Left hindlimb (tissue), 1 donor: ENCODE data around the gene ANGPTL8.

Experiments used
- DNase-seq: peaks from one replicate; pipeline ENCODE4 v3.0.0-alpha.2; 2018

The ANGPTL8 gene

GRCh38 chr19:11239377-11240000, at the start of gene ANGPTL8:
ANGPTL8 (plus strand) TSS chr19:11239619; CDS start chr19:11239638, 19 bp downstream.
- no peak for DNase-seq

DNA sequence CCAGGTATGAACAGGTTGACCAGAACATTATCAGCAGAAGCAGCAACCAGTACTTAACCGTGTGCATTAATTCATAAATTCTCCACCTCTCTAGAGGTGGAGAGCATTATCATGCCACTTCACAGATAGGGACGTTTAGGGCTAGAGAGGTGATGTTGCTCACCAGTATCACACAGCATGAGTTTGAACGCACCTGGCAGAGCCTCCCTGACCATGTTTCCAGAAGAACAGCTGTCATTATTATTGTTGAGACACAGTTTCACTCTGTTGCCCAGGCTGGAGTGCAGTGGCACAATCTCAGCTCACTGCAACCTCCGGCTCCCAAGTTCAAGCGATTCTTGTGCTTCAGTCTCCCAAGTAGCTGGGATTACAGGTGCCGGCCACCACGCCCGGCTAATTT, 48.9 kb upstream of the ANGPTL8 start:
- no peak for DNase-seq

DNA sequence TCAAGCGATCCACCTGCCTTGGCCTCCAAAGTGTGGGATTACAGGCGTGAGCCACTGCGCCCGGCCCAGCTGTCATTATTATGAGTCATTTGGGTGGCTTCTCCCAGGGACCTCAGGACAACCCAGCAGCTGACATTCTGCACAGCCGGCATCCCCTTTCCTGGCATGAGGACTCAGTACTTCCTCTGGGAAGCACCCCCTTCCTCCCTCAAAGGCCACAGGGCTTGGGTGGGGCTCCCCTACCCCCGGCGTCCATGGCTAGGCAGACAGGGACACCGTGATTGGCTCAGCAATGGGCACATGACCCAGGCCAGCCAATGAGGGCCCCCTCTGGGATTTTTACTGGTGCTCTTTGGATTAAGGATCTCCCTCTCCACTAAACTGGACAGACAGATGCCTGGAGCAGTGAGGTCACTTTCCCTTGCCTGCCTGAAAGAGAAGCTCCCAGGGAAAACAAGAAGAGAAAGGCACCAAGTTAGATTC, 48.1 kb upstream of the ANGPTL8 start:
- DNase-seq, result peak; percentile 87

DNA sequence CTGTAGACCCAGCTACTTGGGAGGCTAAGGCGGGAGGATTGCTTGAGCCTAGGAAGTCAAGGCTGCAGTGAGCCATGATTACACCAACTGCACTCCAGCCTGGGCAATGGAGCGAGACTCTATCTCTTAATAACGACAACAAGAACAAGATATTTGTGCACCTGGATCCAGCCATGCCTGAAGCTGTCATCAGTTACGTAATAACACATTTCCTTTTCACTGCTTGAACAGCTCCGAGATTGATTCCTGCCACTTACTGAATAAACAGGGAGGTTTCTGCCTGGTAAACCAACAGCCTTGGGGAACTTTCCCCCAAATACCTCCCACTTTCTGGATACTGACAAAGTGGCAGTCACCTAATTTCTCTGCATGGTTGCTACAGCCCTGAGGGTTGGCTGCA, 47.5 kb upstream of the ANGPTL8 start:
- DNase-seq, result no peak

DNA sequence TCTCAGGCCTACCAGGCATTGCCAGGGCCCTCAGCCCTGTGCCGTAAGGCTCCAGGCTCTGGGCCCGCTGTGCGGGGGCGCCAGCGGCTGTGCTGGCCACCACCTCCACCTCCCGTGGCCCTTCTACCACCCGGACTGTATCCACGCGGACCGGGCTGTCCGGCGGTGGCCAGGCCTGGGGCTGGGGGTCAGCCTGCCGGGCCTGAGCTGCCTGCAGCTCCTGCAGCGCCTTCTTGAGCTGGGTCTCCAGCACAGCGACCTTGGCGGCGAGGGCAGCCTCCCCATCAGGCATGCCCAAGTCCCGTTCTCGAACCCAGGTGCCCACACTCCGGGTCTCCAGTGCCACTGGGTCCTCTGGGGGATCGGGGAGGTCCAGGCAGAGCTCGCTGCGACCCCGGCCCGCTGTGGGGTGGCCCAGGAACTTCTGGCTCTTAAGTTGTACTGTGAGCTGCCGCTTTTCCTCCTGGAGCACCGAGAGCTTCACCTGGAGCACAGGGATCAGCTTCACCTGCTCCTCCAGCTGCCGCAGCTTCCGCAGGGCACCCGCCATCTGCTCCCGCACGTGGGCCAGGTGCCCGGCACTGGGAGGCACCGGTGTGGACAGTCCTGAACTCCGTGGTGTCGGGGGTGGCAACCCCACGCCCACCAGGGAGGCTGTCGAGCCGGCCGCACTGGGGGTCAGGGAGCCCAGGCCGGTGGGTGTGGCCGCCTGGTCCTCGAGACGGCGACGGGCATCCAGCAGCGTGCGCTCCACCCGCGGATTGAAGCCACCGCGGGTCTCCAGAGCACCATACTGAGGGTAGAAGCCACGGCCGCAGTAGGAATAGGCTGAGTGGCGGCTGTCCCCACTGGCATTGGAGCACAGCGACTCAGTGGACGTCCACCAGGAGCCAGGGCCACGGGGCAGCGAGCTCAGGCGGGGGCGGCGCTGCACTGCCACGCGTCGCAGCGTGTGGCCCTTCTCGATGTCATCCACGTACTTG, 46.2 kb upstream of the ANGPTL8 start:
- DNase-seq, result peak; percentile 28

DNA sequence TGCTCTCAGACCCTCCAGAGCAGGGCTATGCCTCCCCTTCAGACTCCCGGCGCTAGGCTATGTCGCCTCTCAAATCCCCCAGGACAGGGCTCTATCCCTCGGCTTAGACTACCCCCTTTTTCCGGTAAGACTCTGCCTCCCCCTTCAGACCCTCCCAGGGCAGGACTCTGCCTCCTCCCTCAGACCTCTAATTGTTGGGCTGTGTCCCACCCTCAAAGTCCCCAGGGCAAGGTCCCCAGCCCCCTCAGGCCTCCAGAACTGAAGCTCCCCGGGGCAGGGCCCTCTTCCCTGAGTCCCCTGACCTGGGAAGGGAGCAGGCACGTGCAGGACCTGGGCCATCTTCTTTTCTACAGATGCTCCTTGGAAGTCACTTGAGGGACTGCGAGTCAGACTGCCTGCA, 45.2 kb upstream of the ANGPTL8 start:
- DNase-seq, result peak; percentile 26

GRCh38 chr19:11194656-11195558, 44.5 kb upstream of the ANGPTL8 start:
- peak; percentile 75 for DNase-seq

- DNase-seq, result peak; percentile 12
Observed at GRCh38 chr19:11195681-11196080, 43.7 kb upstream of the ANGPTL8 start.

DNA sequence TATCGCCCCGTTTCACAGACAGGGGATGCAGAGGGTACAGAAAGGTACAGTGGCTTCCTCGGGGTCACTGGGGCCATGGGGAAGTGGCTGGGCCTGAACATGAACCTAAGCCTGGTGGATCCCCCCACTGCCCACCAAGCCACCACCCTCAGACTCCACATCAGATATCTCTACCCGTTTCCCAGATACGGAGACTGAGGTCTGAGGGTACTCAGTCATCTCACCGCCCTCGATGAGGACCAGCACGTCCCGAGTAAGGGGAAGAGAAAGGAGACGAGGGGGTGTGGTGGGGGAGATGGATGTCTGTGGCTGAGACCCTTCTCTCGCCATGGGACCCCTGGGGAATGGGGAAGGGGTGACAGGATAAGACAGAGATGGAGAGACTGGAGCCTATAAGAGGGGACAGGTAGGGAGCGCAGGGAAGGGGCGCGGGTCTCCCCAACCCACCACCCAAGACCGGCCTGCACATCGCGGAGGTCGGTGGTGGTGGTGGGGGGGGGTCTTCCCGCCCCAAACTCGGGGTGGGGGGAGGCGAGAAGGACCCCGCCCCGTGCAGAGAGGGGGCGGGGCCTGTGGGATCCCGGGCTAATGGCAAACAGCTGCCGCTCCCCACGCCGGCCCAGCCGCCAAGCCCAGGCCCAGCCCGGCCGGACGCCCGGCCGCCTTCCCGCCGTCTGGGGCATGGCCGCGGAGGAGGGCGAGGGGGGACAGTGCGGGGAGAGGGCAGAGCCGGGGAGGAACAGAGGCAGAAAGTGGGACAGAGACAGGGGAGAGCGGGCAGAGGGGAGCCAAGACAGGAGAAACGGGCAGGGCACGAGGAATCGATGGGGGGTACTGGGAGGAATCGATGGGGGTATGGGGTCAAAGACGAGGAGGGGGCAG, 42.8 kb upstream of the ANGPTL8 start:
- DNase-seq, result peak; percentile 69

DNA sequence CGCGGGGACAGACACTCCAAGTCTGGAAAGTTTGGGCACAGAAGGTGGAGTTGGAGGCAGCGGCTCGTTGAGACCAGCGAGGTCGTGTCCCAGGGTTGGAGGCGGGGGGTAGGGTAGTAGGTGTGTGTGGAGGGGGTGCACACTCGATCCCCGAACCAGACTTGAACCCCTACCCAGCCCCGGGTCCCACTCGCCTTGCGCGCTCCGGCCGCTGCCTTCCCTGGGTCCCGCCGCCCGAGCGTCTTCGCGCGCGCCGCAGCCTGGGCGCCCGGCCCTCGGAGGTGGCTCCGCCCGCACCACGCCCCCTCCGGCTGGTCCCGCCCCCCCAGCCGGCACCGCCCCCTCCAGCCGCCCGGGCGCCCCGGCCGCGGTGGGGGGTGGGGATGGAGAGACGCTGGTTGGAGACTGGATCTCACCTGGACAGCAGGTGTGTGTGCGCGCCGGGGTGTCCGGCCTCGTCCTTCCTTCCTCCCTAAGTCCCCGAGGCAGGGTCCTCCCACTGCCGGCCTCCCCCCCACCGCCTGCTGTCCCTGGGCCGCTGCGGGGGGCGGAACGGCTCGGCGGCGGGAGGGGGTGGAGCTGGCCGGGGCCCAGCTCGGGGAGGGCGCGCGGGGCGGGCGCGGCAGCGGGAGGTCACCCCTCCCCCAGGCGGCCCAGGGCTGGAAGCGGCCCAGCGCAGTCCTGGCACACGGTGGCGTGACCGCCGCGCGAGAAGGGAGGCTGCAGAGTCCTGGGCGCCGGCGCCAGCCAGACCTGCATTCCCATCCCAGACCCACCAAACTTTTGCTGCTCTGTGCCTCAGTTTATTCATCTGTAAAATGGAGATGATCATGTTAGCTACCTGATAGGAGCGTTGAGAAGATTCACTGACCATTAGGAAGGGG, 41.9 kb upstream of the ANGPTL8 start, which contains the start of gene KANK2:
TSS of gene KANK2 (minus strand) at position 255 of the 884 bp plus-strand sequence. CDS start 3,034 bp downstream, outside the sequence.
- peak; percentile 91 for DNase-seq

DNA sequence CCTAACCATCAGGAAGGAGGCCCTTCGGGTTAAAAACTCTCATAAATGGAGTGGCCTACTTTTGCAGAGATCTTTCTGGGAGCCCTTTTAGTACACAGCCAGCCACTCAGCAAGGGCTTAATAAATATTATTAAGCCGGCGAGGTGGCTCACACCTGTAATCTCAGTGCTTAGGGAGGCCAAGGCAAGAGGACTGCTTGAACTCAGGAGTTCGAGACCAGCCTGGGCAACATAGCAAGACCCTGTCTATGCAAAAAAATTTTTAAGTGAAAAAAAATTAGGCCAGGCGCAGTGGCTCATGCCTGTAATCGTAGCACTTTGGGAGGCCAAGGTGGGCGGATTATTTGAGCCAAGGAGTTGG, 41.3 kb upstream of the ANGPTL8 start:
- peak; percentile 26 for DNase-seq

- peak; percentile 20 for DNase-seq
Observed at GRCh38 chr19:11198769-11199424, 40.5 kb upstream of the ANGPTL8 start.

GRCh38 chr19:11199517-11199916, 39.9 kb upstream of the ANGPTL8 start:
- DNase-seq, result peak; percentile 23

GRCh38 chr19:11200015-11200574, 39.3 kb upstream of the ANGPTL8 start:
- no peak for DNase-seq

DNA sequence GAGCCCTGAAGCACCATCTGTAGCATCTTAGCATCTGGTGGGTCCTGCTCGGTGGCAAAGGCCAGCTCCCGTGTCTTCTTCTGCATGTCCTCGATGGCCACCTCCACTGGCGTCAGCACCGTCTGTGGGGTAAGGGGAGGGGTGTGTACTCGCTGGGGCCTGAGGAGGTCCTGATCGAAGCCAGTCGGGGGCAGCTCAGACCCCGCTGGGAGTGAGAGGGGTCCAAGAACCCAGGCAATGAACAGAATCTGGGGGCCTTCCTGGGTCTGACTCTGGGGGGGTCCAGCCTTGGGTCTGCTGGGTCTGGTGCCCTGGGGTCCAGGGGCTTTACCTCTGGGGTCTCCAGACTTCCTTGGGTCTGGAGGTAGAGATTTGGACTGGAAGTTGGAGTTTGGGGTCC, 38.5 kb upstream of the ANGPTL8 start:
- DNase-seq, result no peak

GRCh38 chr19:11201791-11202190, 37.6 kb upstream of the ANGPTL8 start:
- DNase-seq, result no peak

DNA sequence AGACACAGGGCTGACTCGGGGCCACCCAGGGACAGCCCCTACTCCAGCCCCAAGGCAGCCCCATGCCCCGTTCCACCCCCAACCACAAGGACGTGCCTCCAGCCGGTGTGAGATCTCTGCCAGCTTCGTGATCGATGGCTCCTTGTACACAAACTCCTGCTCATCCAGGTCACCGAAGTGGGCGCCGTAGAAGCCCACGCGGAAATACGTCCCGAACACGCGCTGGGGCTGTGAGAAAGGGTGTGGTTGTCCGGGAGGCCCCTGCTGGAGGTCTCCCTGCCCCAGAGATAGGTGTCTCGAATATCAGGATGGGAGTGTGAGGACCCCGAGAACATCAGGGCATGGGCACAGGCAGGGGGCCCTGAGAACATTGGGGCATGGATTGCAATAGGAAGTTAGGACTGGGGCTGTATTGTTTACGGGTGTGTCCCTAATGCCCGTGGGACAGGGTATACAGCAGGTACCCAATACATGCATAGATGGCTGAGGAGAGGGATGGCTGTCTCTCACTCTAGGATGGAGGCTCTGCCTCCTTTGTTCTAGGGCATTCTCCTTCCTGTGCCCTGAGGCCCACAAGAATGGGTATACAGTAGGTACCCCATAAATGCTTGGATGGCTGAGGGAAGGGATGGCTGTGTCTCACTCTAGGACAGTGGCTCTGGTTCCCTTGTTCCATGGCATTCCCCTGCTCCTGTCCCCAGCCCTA, 36.8 kb upstream of the ANGPTL8 start:
- DNase-seq, result no peak

GRCh38 chr19:11203194-11204075, 36.0 kb upstream of the ANGPTL8 start:
- DNase-seq, result peak; percentile 72
